ENCODE data around the gene TSPAN11.

DNA sequence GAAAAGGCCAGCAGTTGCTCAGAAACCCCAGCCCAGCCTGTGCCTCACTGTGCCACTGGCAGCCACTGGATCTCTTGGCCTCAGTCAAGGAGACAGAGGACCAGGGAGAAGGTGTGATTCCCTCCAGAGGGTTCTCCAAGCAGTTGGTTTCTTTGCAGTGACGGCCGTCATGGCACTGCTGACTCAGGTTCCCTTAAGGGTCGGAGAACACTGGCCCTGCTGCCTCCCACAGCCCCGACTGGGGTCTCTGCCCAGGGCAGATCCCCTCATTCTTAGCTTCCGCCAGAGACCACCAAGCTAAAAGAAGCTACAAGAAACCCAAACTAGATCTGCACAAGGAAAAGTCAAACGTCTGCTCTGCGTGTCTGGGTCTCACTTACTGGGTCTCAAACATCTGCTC lies 16.4 kb downstream of the TSPAN11 start:
- TF ChIP-seq EZH2 (IDR thresholded peaks at IDR 0.05) (no peak), POLR2AphosphoS5 (IDR thresholded peaks at IDR 0.05; ENCODE audit: borderline replicate concordance, low read depth, low read length) (no peak), FOXP2 (optimal IDR thresholded peaks at IDR 0.05; ENCODE audit: control extremely low read depth, extremely low read length, insufficient read depth) (no peak)
